ENCODE measurements around the gene DHRSX.

DHRSX gene

GRCh38 chrX:2183193-2183725 lies 317.5 kb downstream of the DHRSX start:
- Histone ChIP-seq H3K27ac (no peak overlapping the region), H3K27me3 (replicated peaks) (no peaks in the 10 kb centered on the region), H3K4me3 (ENCODE audit: low read depth, low read length) (no peak overlapping the region), H3K36me3 (replicated peaks) (no peaks in the 10 kb centered on the region)
- in situ Hi-C loops (cut with HindIII; ENCODE audit: low pct_ligation_motif_present, low sequenced_read_pairs), result no loop called here
- TF ChIP-seq CTCF (IDR thresholded peaks at IDR 0.05; ENCODE audit: low read depth, low read length, missing control alignments), result no peak
- DNase-seq, result peak; percentile 9

- Histone ChIP-seq H3K27me3 (replicated peaks) (no peaks in the 10 kb centered on the region), H3K36me3 (replicated peaks) (no peaks in the 10 kb centered on the region), H3K4me3 (ENCODE audit: low read depth, low read length) (no peak overlapping the region), H3K27ac (no peak overlapping the region)
- no peak for DNase-seq
- in situ Hi-C loops (cut with HindIII; ENCODE audit: low pct_ligation_motif_present, low sequenced_read_pairs), result no loop called here
- TF ChIP-seq CTCF (IDR thresholded peaks at IDR 0.05; ENCODE audit: low read depth, low read length, missing control alignments), result no peak
Observed at GRCh38 chrX:2177541-2177940, 323.2 kb downstream of the DHRSX start.

- in situ Hi-C loops (cut with HindIII; ENCODE audit: low pct_ligation_motif_present, low sequenced_read_pairs), result no loop called here
- H3K27me3 ChIP-seq (replicated peaks), result no peaks in the 10 kb centered on the region
- DNase-seq, result no peak
- TF ChIP-seq CTCF (IDR thresholded peaks at IDR 0.05; ENCODE audit: low read depth, low read length, missing control alignments), result no peak
- H3K4me3 ChIP-seq (ENCODE audit: low read depth, low read length), result no peak overlapping the region
- H3K36me3 ChIP-seq (replicated peaks), result no peaks in the 10 kb centered on the region
- no peak overlapping the region for H3K27ac ChIP-seq
Observed at GRCh38 chrX:2176733-2177132, 324.0 kb downstream of the DHRSX start.

GRCh38 chrX:2176274-2176673 lies 324.5 kb downstream of the DHRSX start:
- no peak overlapping the region for H3K27ac ChIP-seq
- no peak for TF ChIP-seq CTCF (IDR thresholded peaks at IDR 0.05; ENCODE audit: low read depth, low read length, missing control alignments)
- in situ Hi-C loops (cut with HindIII; ENCODE audit: low pct_ligation_motif_present, low sequenced_read_pairs), result no loop called here
- no peaks in the 10 kb centered on the region for H3K36me3 ChIP-seq (replicated peaks)
- H3K4me3 ChIP-seq (ENCODE audit: low read depth, low read length), result no peak overlapping the region
- no peak for DNase-seq
- H3K27me3 ChIP-seq (replicated peaks), result no peaks in the 10 kb centered on the region

- no peaks in the 10 kb centered on the region for H3K36me3 ChIP-seq (replicated peaks)
- H3K4me3 ChIP-seq (ENCODE audit: low read depth, low read length), result no peak overlapping the region
- DNase-seq, result no peak
- in situ Hi-C loops (cut with HindIII; ENCODE audit: low pct_ligation_motif_present, low sequenced_read_pairs), result no loop called here
- no peaks in the 10 kb centered on the region for H3K27me3 ChIP-seq (replicated peaks)
- H3K27ac ChIP-seq, result no peak overlapping the region
- no peak for TF ChIP-seq CTCF (IDR thresholded peaks at IDR 0.05; ENCODE audit: low read depth, low read length, missing control alignments)
Observed at GRCh38 chrX:2172359-2172758, 328.4 kb downstream of the DHRSX start.

Measured in brain microvascular endothelial cell (primary cell).